ENCODE measurements around the gene KCNH1. TPM values are rescaled to one million over a fixed set of nuclear protein-coding genes. Genes with fewer than 3 reads are reported as not detected.

KCNH1 gene
- total RNA-seq, 5 donors from 2014 or later (not counting 1 experiment from before 2014, with no cell fraction given), result not detected

DNA sequence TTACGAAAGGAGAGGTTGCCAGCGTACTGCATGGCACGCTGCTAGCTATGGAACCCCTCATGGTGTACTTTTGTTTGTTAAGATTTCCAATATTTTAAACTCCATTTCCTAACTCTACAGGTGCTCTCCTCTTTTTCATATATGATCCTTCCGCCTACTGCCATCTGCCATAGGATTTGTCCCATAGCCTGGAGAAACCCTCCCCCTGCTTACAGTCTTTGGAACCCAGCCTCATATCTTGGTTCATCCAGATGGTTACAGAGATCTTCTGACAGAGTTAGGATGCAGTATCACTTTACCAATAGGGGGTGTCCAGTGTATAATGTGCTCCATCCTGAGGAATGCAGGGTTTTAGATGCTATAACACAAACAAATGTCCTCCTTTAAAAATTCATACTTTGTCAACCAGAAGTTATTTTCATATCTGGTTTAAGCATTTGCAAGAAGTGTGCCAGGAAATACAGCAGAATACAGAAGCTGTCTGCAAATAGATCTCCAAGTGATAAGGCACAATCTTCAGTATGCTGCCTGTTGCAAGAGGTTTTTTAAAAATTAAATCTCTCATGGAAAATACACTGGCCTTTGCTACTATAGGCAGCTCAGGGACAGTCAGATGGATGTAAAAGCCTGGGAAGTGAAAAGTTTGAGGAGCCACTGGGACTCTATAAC is 377.8 kb downstream of the KCNH1 start:
- Mint-ChIP-seq H3K4me1 (no peaks in the 10 kb centered on the region), H3K36me3 (no peaks in the 10 kb centered on the region), H3K27ac (no peak overlapping the region), H3K4me3 (no peak overlapping the region), H3K27me3 (no peaks in the 10 kb centered on the region), H3K9me3 (peaks cover 3 to 13% (median 5%) of the 10 kb centered on the region in 3 donors)
- no peak for DNase-seq
- ChIA-PET POLR2A (no interaction called here), CTCF (no interaction called here)
- ATAC-seq (replicated peaks in 1 of 4), result no peak
- H3K36me3 ChIP-seq (ENCODE audit: control insufficient read depth in 2 of 2, extremely low read depth in 1 of 2, insufficient read depth in 1 of 2, low read length in 1 of 2), result no peaks in the 10 kb centered on the region
- H3K9me3 ChIP-seq, result no peaks in the 10 kb centered on the region
- H3K4me1 ChIP-seq (ENCODE audit: control insufficient read depth in 1 of 2, extremely low read depth in 1 of 2, insufficient read depth in 2 of 2, low read length in 2 of 2), result no peaks in the 10 kb centered on the region
- H3K4me3 ChIP-seq (ENCODE audit: control insufficient read depth in 1 of 2, extremely low read depth in 1 of 2, low read length in 1 of 2), result no peak overlapping the region
- H3K27ac ChIP-seq (ENCODE audit: low read length), result no peak overlapping the region
- H3K27me3 ChIP-seq (replicated peaks in 1 of 2; ENCODE audit: control insufficient read depth in 2 of 2, extremely low read depth in 1 of 2, insufficient read depth in 2 of 2, low read length in 1 of 2), result peaks cover 0 to 16% of the 10 kb centered on the region in 2 experiments
- 100% methylated on average over 1 of the region's 4 CpGs for WGBS (ENCODE audit: insufficient coverage)

GRCh38 chr1:210754878-210755665 is 378.9 kb downstream of the KCNH1 start:
- H3K9me3 Mint-ChIP-seq, result peaks cover under 1 to 6% (median under 1%) of the 10 kb centered on the region in 3 donors
- no peaks in the 10 kb centered on the region for H3K27me3 Mint-ChIP-seq
- no peak for ATAC-seq (replicated peaks in 1 of 4)
- H3K36me3 Mint-ChIP-seq, result no peaks in the 10 kb centered on the region
- no peak overlapping the region for H3K27ac Mint-ChIP-seq
- no peaks in the 10 kb centered on the region for H3K4me1 ChIP-seq (ENCODE audit: control insufficient read depth in 1 of 2, extremely low read depth in 1 of 2, insufficient read depth in 2 of 2, low read length in 2 of 2)
- DNase-seq, result no peak
- ChIA-PET CTCF (no interaction called here), POLR2A (no interaction called here)
- 28% methylated on average over 8 of the region's 8 CpGs for WGBS (ENCODE audit: insufficient coverage)
- no peak overlapping the region for H3K4me3 Mint-ChIP-seq
- peaks cover 0 to 16% of the 10 kb centered on the region in 2 experiments for H3K27me3 ChIP-seq (replicated peaks in 1 of 2; ENCODE audit: control insufficient read depth in 2 of 2, extremely low read depth in 1 of 2, insufficient read depth in 2 of 2, low read length in 1 of 2)
- H3K27ac ChIP-seq (ENCODE audit: low read length), result no peak overlapping the region
- H3K36me3 ChIP-seq (ENCODE audit: control insufficient read depth in 2 of 2, extremely low read depth in 1 of 2, insufficient read depth in 1 of 2, low read length in 1 of 2), result no peaks in the 10 kb centered on the region
- H3K9me3 ChIP-seq, result no peaks in the 10 kb centered on the region
- H3K4me1 Mint-ChIP-seq, result no peaks in the 10 kb centered on the region
- H3K4me3 ChIP-seq (ENCODE audit: control insufficient read depth in 1 of 2, extremely low read depth in 1 of 2, low read length in 1 of 2), result no peak overlapping the region

GRCh38 chr1:210751911-210752310 is 382.0 kb downstream of the KCNH1 start:
- Histone ChIP-seq H3K27ac (ENCODE audit: low read length) (no peak overlapping the region), H3K27me3 (replicated peaks in 1 of 2; ENCODE audit: control insufficient read depth in 2 of 2, extremely low read depth in 1 of 2, insufficient read depth in 2 of 2, low read length in 1 of 2) (peaks cover 0 to 10% of the 10 kb centered on the region in 2 experiments), H3K9me3 (no peaks in the 10 kb centered on the region), H3K36me3 (ENCODE audit: control insufficient read depth in 2 of 2, extremely low read depth in 1 of 2, insufficient read depth in 1 of 2, low read length in 1 of 2) (no peaks in the 10 kb centered on the region), H3K4me3 (ENCODE audit: control insufficient read depth in 1 of 2, extremely low read depth in 1 of 2, low read length in 1 of 2) (no peak overlapping the region), H3K4me1 (ENCODE audit: control insufficient read depth in 1 of 2, extremely low read depth in 1 of 2, insufficient read depth in 2 of 2, low read length in 2 of 2) (no peaks in the 10 kb centered on the region)
- Mint-ChIP-seq H3K36me3 (no peaks in the 10 kb centered on the region), H3K4me1 (no peaks in the 10 kb centered on the region), H3K4me3 (no peak overlapping the region), H3K27me3 (peaks cover 0 to 3% of the 10 kb centered on the region in 2 donors), H3K9me3 (no peaks in the 10 kb centered on the region), H3K27ac (no peak overlapping the region)
- DNase-seq, result no peak
- ChIA-PET POLR2A (no interaction called here), CTCF (no interaction called here)
- WGBS (ENCODE audit: insufficient coverage), result 86% methylated on average over 1 of the region's 2 CpGs
- ATAC-seq (replicated peaks in 1 of 4), result no peak

DNA sequence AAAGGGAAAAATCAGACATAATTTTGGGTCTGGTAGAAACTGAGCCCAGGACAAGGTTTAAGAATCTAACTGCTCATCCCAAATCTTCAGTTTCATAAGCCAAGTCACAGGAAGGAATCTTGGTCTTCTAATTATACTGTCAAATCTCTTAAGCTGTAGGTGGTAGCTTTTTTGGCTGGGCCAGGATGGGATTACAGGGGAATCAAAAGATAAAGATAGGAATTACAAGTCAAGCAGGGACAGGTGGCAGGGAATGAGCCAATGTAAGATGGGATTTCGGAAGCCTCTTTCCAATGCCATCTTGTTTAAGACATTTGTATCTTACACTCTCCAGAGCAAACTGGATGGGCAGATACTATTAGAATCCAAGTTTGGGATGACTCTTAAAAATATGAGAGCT is 383.5 kb downstream of the KCNH1 start:
- Histone ChIP-seq H3K27ac (ENCODE audit: low read length) (no peak overlapping the region), H3K4me1 (ENCODE audit: control insufficient read depth in 1 of 2, extremely low read depth in 1 of 2, insufficient read depth in 2 of 2, low read length in 2 of 2) (no peaks in the 10 kb centered on the region), H3K4me3 (ENCODE audit: control insufficient read depth in 1 of 2, extremely low read depth in 1 of 2, low read length in 1 of 2) (no peak overlapping the region), H3K36me3 (ENCODE audit: control insufficient read depth in 2 of 2, extremely low read depth in 1 of 2, insufficient read depth in 1 of 2, low read length in 1 of 2) (no peaks in the 10 kb centered on the region), H3K9me3 (no peaks in the 10 kb centered on the region), H3K27me3 (replicated peaks in 1 of 2; ENCODE audit: control insufficient read depth in 2 of 2, extremely low read depth in 1 of 2, insufficient read depth in 2 of 2, low read length in 1 of 2) (peaks cover 0 to 10% of the 10 kb centered on the region in 2 experiments)
- no peak for ATAC-seq (replicated peaks in 1 of 4)
- Mint-ChIP-seq H3K36me3 (no peaks in the 10 kb centered on the region), H3K27ac (no peak overlapping the region), H3K27me3 (peaks cover 0 to 3% of the 10 kb centered on the region in 2 donors), H3K9me3 (no peaks in the 10 kb centered on the region), H3K4me3 (no peak overlapping the region), H3K4me1 (no peaks in the 10 kb centered on the region)
- no CpG with 5 or more reads among the region's 1 CpG for WGBS (ENCODE audit: insufficient coverage)
- DNase-seq, result no peak
- ChIA-PET CTCF (interaction anchor here in 1 of 2 donors (0.5 kb wide), 1 partner anchor 1544 kb away, joined by 3 read pairs; no protein-coding TSS in a partner anchor), POLR2A (no interaction called here)

DNA sequence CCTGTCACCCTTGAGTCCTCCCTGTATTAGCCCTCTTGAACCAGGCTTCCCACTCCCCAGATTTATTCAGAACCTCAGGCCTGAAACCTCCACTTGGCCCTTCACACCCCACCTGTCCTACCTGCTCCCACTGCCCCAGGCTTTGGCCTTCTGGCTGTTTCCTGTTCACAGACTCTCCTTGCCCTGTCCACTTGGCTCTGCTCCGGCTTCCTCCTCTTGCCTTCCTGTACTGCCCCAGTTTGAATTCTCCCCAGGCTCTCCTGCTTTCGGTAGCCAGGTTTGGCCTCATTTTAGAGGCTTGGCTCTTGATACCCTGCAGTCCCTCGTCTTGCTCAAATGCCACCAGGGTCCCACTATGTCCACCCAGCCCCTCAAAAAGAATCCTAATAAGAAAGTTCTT is 385.2 kb downstream of the KCNH1 start:
- no peak for DNase-seq
- H3K27ac Mint-ChIP-seq, result no peak overlapping the region
- no peak overlapping the region for H3K4me3 ChIP-seq (ENCODE audit: control insufficient read depth in 1 of 2, extremely low read depth in 1 of 2, low read length in 1 of 2)
- ChIA-PET CTCF (no interaction called here), POLR2A (no interaction called here)
- no peaks in the 10 kb centered on the region for H3K36me3 ChIP-seq (ENCODE audit: control insufficient read depth in 2 of 2, extremely low read depth in 1 of 2, insufficient read depth in 1 of 2, low read length in 1 of 2)
- no peak overlapping the region for H3K27ac ChIP-seq (ENCODE audit: low read length)
- no peaks in the 10 kb centered on the region for H3K9me3 Mint-ChIP-seq
- no peak overlapping the region for H3K4me3 Mint-ChIP-seq
- no peaks in the 10 kb centered on the region for H3K4me1 ChIP-seq (ENCODE audit: control insufficient read depth in 1 of 2, extremely low read depth in 1 of 2, insufficient read depth in 2 of 2, low read length in 2 of 2)
- no peak for ATAC-seq (replicated peaks in 1 of 4)
- 67% methylated on average over 2 of the region's 3 CpGs for WGBS (ENCODE audit: insufficient coverage)
- H3K9me3 ChIP-seq, result no peaks in the 10 kb centered on the region
- H3K27me3 ChIP-seq (replicated peaks in 1 of 2; ENCODE audit: control insufficient read depth in 2 of 2, extremely low read depth in 1 of 2, insufficient read depth in 2 of 2, low read length in 1 of 2), result peaks cover 0 to 5% of the 10 kb centered on the region in 2 experiments
- no peaks in the 10 kb centered on the region for H3K4me1 Mint-ChIP-seq
- H3K27me3 Mint-ChIP-seq, result peaks cover 0 to 4% of the 10 kb centered on the region in 2 donors
- H3K36me3 Mint-ChIP-seq, result no peaks in the 10 kb centered on the region

DNA sequence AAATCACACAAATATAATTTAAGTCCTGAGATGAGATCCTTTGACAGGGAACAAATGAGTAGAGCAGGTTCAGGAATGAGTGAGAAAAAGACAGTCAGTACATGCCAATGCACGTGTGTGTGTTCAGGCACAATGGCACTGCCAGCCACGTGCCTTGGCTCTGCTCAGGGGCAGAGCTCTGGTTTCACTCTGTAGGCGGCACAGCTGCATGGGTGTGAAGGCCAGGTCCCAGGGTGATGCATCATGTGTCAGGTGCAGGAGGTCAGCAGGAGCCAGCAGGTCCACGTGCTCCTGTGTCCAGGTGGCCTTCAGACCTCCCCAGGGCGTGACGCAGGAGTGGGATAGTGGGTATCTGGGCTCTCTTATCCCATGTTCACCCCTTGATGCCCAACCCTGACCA is 386.1 kb downstream of the KCNH1 start:
- Histone ChIP-seq H3K9me3 (no peaks in the 10 kb centered on the region), H3K4me1 (ENCODE audit: control insufficient read depth in 1 of 2, extremely low read depth in 1 of 2, insufficient read depth in 2 of 2, low read length in 2 of 2) (no peaks in the 10 kb centered on the region), H3K4me3 (ENCODE audit: control insufficient read depth in 1 of 2, extremely low read depth in 1 of 2, low read length in 1 of 2) (no peak overlapping the region), H3K27ac (ENCODE audit: low read length) (no peak overlapping the region), H3K27me3 (replicated peaks in 1 of 2; ENCODE audit: control insufficient read depth in 2 of 2, extremely low read depth in 1 of 2, insufficient read depth in 2 of 2, low read length in 1 of 2) (peaks cover 0 to 5% of the 10 kb centered on the region in 2 experiments), H3K36me3 (ENCODE audit: control insufficient read depth in 2 of 2, extremely low read depth in 1 of 2, insufficient read depth in 1 of 2, low read length in 1 of 2) (no peaks in the 10 kb centered on the region)
- H3K27me3 Mint-ChIP-seq, result peaks cover 0 to 4% of the 10 kb centered on the region in 2 donors
- DNase-seq (no peak), ATAC-seq (replicated peaks in 1 of 4) (no peak)
- H3K27ac Mint-ChIP-seq, result no peak overlapping the region
- CTCF ChIA-PET, result no interaction called here
- H3K4me3 Mint-ChIP-seq, result no peak overlapping the region
- WGBS (ENCODE audit: insufficient coverage), result 67% methylated on average over 3 of the region's 6 CpGs
- POLR2A ChIA-PET, result no interaction called here
- no peaks in the 10 kb centered on the region for H3K9me3 Mint-ChIP-seq
- H3K36me3 Mint-ChIP-seq, result no peaks in the 10 kb centered on the region
- no peaks in the 10 kb centered on the region for H3K4me1 Mint-ChIP-seq
